ENCODE results near the gene MCM9. TPM values are rescaled to one million over a fixed set of nuclear protein-coding genes. Genes with fewer than 3 reads are reported as not detected.

MCM9 gene
- total and polyA plus RNA-seq, 3 donors from 2014 or later, result 14.0 to 25.1 (median 19.2) TPM

DNA sequence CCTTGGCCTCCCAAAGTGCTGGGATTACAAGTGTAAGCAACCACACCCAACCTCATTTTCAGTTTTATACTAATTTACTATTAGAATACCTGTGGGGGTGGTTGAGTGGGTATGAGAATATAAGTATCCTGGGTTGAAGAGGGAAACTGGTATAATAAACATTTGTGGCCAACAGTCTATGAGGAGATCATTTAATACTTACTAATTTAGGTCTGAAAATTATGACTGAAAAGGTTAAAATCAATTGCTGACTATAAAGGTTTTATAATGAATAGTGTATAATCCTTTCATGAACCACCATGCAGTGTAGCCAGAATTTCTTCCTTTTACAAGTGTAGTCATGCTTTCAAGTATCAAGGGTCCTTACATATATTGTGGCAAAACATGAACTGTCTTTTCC is 29.9 kb downstream of the MCM9 start:
- H3K4me1 ChIP-seq, result no peaks in the 10 kb centered on the region
- no peak overlapping the region for H3K27ac ChIP-seq
- H3K36me3 ChIP-seq (ENCODE audit: low read depth, missing control alignments), result no peaks in the 10 kb centered on the region
- H3K4me3 ChIP-seq, result no peak overlapping the region
- no peaks in the 10 kb centered on the region for H3K27me3 ChIP-seq
- DNase-seq, result no peak
- no peaks in the 10 kb centered on the region for H3K9me3 ChIP-seq
- intact Hi-C loops (cut with DNase I; ENCODE audit: low total_unique reads), result no loop called here
- no peak for TF ChIP-seq CTCF (IDR thresholded peaks at IDR 0.05)
- no peak for TF ChIP-seq POLR2A (IDR thresholded peaks at IDR 0.05)

DNA sequence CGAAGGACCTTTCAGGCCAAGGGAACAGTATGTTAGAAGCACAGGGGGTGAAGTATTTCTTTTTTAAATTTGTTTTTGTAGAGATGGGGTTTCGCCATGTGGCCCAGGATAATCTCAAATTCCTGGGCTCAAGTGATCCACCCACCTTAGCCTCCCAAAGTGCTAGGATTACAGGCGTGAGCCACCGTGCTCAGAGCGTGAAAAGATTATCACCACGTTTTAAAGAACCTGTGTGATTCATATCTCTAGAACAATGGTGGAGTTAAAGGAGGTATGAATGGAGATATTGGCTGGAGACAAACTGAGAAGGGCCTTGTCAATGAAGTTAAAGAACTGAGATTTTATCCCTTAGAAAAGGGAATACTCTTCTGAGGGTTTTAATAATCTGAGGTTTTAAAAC is 31.3 kb downstream of the MCM9 start:
- no peaks in the 10 kb centered on the region for H3K36me3 ChIP-seq (ENCODE audit: low read depth, missing control alignments)
- no peaks in the 10 kb centered on the region for H3K9me3 ChIP-seq
- no peak overlapping the region for H3K27ac ChIP-seq
- TF ChIP-seq CTCF (IDR thresholded peaks at IDR 0.05) (no peak), POLR2A (IDR thresholded peaks at IDR 0.05) (no peak)
- no peaks in the 10 kb centered on the region for H3K4me1 ChIP-seq
- DNase-seq, result no peak
- 91 to 94% methylated on average over 6 of the region's 6 CpGs for WGBS, 2 donors
- H3K4me3 ChIP-seq, result no peak overlapping the region
- intact Hi-C loops (cut with DNase I; ENCODE audit: low total_unique reads), result no loop called here
- no peaks in the 10 kb centered on the region for H3K27me3 ChIP-seq

GRCh38 chr6:118903138-118903537 is 31.8 kb downstream of the MCM9 start:
- Histone ChIP-seq H3K4me3 (no peak overlapping the region), H3K4me1 (no peaks in the 10 kb centered on the region), H3K36me3 (ENCODE audit: low read depth, missing control alignments) (no peaks in the 10 kb centered on the region), H3K9me3 (no peaks in the 10 kb centered on the region), H3K27me3 (no peaks in the 10 kb centered on the region), H3K27ac (no peak overlapping the region)
- intact Hi-C loops (cut with DNase I; ENCODE audit: low total_unique reads), result no loop called here
- TF ChIP-seq CTCF (IDR thresholded peaks at IDR 0.05) (no peak), POLR2A (IDR thresholded peaks at IDR 0.05) (no peak)
- DNase-seq, result no peak
- 70 to 75% methylated on average over 2 of the region's 2 CpGs for WGBS, 2 donors

DNA sequence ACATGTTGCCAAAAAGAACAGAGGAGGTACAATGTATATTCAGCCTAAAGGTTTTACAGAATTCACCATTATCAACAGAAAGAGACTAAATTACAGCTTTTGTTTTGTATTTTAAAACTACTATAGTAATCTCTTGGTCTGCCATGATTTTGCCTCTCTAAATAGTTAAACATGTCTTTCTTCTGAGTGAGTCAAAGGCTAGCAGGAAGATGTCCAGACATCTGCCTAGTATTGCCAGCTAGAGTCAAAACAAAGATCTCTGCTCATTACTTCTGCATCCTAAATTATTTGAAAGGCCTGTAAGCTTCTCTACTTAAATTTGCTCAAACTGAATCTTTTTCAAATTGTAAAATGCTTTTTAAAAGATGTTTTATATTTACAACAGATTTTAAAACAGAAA is 32.2 kb downstream of the MCM9 start:
- H3K27me3 ChIP-seq, result no peaks in the 10 kb centered on the region
- no peak for DNase-seq

More for the DNA sequence above, 32.2 kb downstream of the MCM9 start:
- H3K27ac ChIP-seq, result no peak overlapping the region
- no peak overlapping the region for H3K4me3 ChIP-seq
- H3K36me3 ChIP-seq (ENCODE audit: low read depth, missing control alignments), result no peaks in the 10 kb centered on the region
- no peaks in the 10 kb centered on the region for H3K9me3 ChIP-seq
- no peak for TF ChIP-seq POLR2A (IDR thresholded peaks at IDR 0.05)
- TF ChIP-seq CTCF (IDR thresholded peaks at IDR 0.05), result no peak
- intact Hi-C loops (cut with DNase I; ENCODE audit: low total_unique reads), result no loop called here
- no peaks in the 10 kb centered on the region for H3K4me1 ChIP-seq
